Measurements from ENCODE around the gene SYNDIG1.

SYNDIG1 gene

DNA sequence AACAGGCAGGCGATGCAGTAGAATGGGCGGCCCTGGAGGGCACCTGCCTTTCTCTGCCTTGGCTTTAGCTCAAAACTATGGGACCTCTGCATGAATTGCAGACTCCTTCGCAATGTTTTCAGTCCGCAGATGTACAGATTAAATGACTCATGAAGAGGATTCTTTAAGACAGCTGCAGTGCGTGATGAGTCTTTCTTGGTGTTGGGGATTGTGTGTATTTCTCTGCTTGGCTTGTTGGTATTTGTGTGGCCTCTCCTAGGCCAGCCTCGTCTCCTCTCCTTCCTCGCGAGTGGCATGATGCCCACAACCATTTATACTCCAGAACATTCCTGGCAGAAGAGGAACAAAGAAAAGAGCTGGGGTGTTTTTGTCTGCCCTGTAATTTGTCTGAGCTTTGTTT lies 110.6 kb downstream of the SYNDIG1 start:
- Mint-ChIP-seq H3K9me3 (no peaks in the 10 kb centered on the region), H3K27ac (no peak overlapping the region), H3K4me1 (ENCODE audit: low read depth) (no peaks in the 10 kb centered on the region), H3K27me3 (no peaks in the 10 kb centered on the region), H3K36me3 (ENCODE audit: low read depth) (no peaks in the 10 kb centered on the region), H3K4me3 (no peak overlapping the region)
- no peak for DNase-seq

DNA sequence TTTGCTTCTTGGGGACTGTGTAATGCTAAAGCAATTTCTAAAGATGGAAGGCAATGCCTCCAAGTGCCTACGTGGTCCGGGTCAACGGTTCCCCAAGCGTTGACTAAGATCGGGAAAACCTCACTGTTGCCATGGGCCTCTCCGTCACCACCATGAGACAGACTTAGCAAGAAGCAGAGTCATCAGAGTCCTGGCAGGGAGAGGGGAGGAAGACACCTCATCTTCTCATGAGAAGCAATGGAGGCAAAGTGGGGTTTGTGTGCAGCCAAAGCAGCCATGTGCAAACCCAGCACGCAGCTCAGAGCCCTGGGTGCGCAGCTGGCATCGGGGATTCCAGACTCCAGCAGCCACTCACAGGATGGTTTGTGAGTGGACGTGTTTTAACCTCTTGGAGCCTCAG lies 111.4 kb downstream of the SYNDIG1 start:
- Mint-ChIP-seq H3K27ac (no peak overlapping the region), H3K27me3 (peaks cover under 1% of the 10 kb centered on the region), H3K9me3 (no peaks in the 10 kb centered on the region), H3K4me3 (no peak overlapping the region), H3K36me3 (ENCODE audit: low read depth) (no peaks in the 10 kb centered on the region), H3K4me1 (ENCODE audit: low read depth) (no peaks in the 10 kb centered on the region)
- no peak for DNase-seq

GRCh38 chr20:24581443-24582170 lies 112.2 kb downstream of the SYNDIG1 start:
- no peak overlapping the region for H3K27ac Mint-ChIP-seq
- no peaks in the 10 kb centered on the region for H3K9me3 Mint-ChIP-seq
- no peak for DNase-seq
- no peaks in the 10 kb centered on the region for H3K36me3 Mint-ChIP-seq (ENCODE audit: low read depth)
- H3K4me1 Mint-ChIP-seq (ENCODE audit: low read depth) = no peaks in the 10 kb centered on the region
- H3K4me3 Mint-ChIP-seq = no peak overlapping the region
- peaks cover 3% of the 10 kb centered on the region for H3K27me3 Mint-ChIP-seq

GRCh38 chr20:24582373-24583168 lies 113.1 kb downstream of the SYNDIG1 start:
- no peak overlapping the region for H3K4me3 Mint-ChIP-seq
- no peak for DNase-seq

DNA sequence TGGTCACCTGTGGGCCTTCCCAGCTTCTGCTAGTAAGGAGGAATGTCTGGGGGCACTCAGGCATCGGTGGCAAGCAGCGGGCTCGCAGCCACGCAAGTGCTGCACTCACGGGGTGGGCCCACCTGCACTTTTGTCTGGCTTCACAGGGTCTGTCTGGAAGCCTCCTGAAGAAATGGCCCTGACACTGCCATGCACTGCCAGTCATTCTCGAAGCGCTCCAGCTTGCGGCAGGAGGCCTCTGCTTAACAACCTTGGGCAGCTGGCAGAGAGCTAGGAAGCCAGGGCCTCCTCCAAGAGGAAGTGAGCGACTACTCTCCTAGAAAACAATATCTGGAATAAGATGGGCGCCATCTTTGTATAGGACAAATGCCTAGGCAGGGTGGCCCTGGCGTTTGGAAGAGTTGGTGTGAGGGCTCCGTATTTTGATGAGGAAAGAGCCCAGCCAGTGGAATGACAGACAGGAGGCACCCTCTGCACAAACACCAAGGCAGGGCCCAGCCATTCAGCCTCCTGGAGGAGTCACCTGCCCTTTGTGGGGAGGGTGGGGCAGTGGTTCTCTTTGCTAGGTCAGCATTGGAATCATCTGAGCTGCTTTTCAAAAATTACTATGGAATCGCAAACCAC lies 113.9 kb downstream of the SYNDIG1 start:
- Mint-ChIP-seq H3K27ac (no peak overlapping the region), H3K4me3 (no peak overlapping the region), H3K9me3 (no peaks in the 10 kb centered on the region), H3K27me3 (peaks cover 8% of the 10 kb centered on the region), H3K4me1 (ENCODE audit: low read depth) (no peaks in the 10 kb centered on the region), H3K36me3 (ENCODE audit: low read depth) (no peaks in the 10 kb centered on the region)
- DNase-seq = no peak

More at GRCh38 chr20:24582373-24583168, 113.1 kb downstream of the SYNDIG1 start:
- H3K27ac Mint-ChIP-seq = no peak overlapping the region
- no peaks in the 10 kb centered on the region for H3K4me1 Mint-ChIP-seq (ENCODE audit: low read depth)
- H3K36me3 Mint-ChIP-seq (ENCODE audit: low read depth) = no peaks in the 10 kb centered on the region
- no peaks in the 10 kb centered on the region for H3K9me3 Mint-ChIP-seq
- peaks cover 3% of the 10 kb centered on the region for H3K27me3 Mint-ChIP-seq

- DNase-seq = no peak
- Mint-ChIP-seq H3K36me3 (ENCODE audit: low read depth) (no peaks in the 10 kb centered on the region), H3K27me3 (peaks cover 8% of the 10 kb centered on the region), H3K4me3 (no peak overlapping the region), H3K9me3 (no peaks in the 10 kb centered on the region), H3K27ac (no peak overlapping the region), H3K4me1 (ENCODE audit: low read depth) (no peaks in the 10 kb centered on the region)
These were observed 114.6 kb downstream of the SYNDIG1 start for GRCh38 chr20:24584078-24584477.

DNA sequence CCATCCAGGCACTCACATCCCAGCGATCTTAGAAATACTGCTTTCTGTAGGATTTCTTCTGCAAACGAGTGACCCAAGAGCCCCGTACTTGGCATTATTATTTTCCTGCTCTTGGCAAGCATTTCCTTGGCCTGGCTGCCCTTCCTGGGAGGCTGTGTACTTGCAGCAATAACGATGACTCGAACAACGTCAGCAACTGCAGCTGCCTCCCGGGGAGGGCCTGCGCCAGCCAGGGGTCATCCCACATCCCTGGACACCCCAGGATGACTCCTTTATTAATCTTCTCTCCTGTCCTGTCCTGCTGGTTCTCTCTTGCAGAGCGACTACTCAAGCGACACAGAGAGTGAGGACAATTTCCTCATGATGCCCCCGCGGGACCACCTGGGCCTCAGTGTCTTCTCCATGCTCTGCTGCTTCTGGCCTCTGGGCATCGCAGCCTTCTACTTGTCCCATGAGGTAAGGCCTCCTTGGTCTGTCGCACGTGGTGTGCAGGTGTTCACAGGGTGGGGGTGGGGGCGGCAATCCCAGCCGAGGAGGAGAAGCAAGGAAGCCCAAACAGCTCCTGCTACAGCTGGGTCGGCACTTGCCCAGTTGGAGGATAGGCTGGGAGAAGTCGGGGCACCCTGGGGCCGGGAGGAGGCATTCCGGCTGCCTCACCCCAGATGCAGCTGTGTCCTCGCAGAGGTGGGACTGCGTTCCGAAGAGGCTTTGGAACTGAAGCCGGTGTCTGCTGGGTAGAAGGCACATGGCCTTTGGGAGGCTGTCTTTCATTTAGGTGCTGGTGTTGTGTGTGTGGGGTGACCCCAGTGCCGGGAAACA lies 115.3 kb downstream of the SYNDIG1 start:
- Mint-ChIP-seq H3K27me3 (peaks cover 8% of the 10 kb centered on the region), H3K27ac (no peak overlapping the region), H3K4me3 (no peak overlapping the region), H3K4me1 (ENCODE audit: low read depth) (no peaks in the 10 kb centered on the region), H3K9me3 (no peaks in the 10 kb centered on the region), H3K36me3 (ENCODE audit: low read depth) (no peaks in the 10 kb centered on the region)
- DNase-seq = no peak

GRCh38 chr20:24585796-24586522 lies 116.5 kb downstream of the SYNDIG1 start:
- no peak overlapping the region for H3K4me3 Mint-ChIP-seq
- H3K36me3 Mint-ChIP-seq (ENCODE audit: low read depth) = no peaks in the 10 kb centered on the region
- no peaks in the 10 kb centered on the region for H3K9me3 Mint-ChIP-seq
- no peaks in the 10 kb centered on the region for H3K4me1 Mint-ChIP-seq (ENCODE audit: low read depth)
- H3K27me3 Mint-ChIP-seq = peaks cover 8% of the 10 kb centered on the region
- H3K27ac Mint-ChIP-seq = no peak overlapping the region
- DNase-seq = no peak

GRCh38 chr20:24586523-24586840 lies 117.1 kb downstream of the SYNDIG1 start:
- Mint-ChIP-seq H3K4me3 (no peak overlapping the region), H3K27ac (no peak overlapping the region), H3K9me3 (no peaks in the 10 kb centered on the region), H3K4me1 (ENCODE audit: low read depth) (no peaks in the 10 kb centered on the region), H3K36me3 (ENCODE audit: low read depth) (no peaks in the 10 kb centered on the region), H3K27me3 (peaks cover 8% of the 10 kb centered on the region)
- no peak for DNase-seq

DNA sequence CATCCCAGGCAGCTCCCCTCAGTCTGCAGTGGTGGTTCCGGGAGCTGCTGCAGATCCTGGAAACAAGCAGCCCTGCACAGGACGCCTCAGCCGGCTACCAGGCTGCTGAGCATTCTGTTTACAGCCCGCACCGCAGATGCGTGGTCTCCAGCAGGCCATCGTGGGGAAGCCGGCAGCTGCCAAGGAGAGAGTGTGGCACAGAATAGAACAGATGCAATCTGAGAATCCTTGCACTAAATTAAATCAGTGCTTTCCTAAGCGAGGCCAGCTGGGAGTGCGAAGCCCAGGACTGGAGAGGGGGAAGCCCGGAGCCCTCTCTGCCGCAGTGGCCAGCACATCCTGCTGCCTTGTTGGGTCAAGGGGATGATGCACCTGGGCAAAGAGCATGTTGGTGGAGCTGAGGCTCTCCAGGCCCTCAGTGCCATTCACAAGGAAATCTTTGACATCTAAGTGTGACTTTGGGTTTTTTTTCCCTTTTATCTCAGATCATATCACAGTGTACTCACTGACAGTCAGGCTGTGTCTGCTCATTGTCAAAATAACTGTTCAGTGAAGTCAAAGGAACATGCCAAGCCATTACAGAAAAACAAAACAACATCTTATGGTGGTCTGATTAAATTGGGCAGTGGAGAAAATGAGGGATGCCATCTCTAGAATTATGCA lies 118.1 kb downstream of the SYNDIG1 start:
- no peak for DNase-seq
- no peaks in the 10 kb centered on the region for H3K9me3 Mint-ChIP-seq
- H3K4me3 Mint-ChIP-seq = no peak overlapping the region
- no peaks in the 10 kb centered on the region for H3K4me1 Mint-ChIP-seq (ENCODE audit: low read depth)
- peaks cover 8% of the 10 kb centered on the region for H3K27me3 Mint-ChIP-seq
- H3K36me3 Mint-ChIP-seq (ENCODE audit: low read depth) = no peaks in the 10 kb centered on the region
- no peak overlapping the region for H3K27ac Mint-ChIP-seq

GRCh38 chr20:24588047-24588635 lies 118.7 kb downstream of the SYNDIG1 start:
- DNase-seq = no peak
- peaks cover 8% of the 10 kb centered on the region for H3K27me3 Mint-ChIP-seq
- H3K9me3 Mint-ChIP-seq = no peaks in the 10 kb centered on the region
- no peak overlapping the region for H3K27ac Mint-ChIP-seq
- H3K4me3 Mint-ChIP-seq = no peak overlapping the region
- H3K36me3 Mint-ChIP-seq (ENCODE audit: low read depth) = no peaks in the 10 kb centered on the region
- H3K4me1 Mint-ChIP-seq (ENCODE audit: low read depth) = no peaks in the 10 kb centered on the region

DNA sequence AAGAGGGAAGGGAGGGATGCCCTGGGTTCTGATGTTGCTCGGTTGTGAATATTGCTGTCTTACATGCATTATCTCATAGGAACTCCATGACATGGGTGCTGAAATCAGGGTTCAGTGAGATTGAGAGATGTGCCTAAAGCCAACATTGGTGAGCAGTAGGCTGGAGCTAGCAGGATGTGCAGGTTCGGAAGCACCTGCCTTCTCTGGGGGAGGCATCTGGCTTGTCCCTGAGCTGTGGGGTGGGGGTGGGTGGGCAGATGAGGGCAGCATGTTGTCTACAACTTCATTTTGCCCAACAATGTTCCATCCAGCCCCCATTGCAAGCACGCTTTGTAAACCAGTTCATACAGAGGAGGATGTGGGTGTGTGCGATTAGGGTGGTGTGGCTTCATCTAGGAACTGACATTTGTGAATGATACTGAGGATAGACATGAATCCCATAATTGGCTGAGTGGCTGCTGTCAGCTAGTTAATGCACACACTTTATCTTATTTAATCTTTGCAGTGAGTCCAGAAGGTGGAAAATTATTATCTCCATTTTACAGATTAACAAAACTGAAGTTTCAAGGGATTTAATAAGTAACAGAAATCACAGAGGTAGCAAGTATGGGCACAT lies 119.4 kb downstream of the SYNDIG1 start:
- H3K27me3 Mint-ChIP-seq = peaks cover 8% of the 10 kb centered on the region
- H3K4me3 Mint-ChIP-seq = no peak overlapping the region
- no peaks in the 10 kb centered on the region for H3K9me3 Mint-ChIP-seq
- H3K27ac Mint-ChIP-seq = no peak overlapping the region
- no peaks in the 10 kb centered on the region for H3K36me3 Mint-ChIP-seq (ENCODE audit: low read depth)
- no peaks in the 10 kb centered on the region for H3K4me1 Mint-ChIP-seq (ENCODE audit: low read depth)
- DNase-seq = no peak

- no peaks in the 10 kb centered on the region for H3K36me3 Mint-ChIP-seq (ENCODE audit: low read depth)
- no peaks in the 10 kb centered on the region for H3K4me1 Mint-ChIP-seq (ENCODE audit: low read depth)
- H3K9me3 Mint-ChIP-seq = no peaks in the 10 kb centered on the region
- H3K4me3 Mint-ChIP-seq = no peak overlapping the region
- peaks cover 8% of the 10 kb centered on the region for H3K27me3 Mint-ChIP-seq
- no peak overlapping the region for H3K27ac Mint-ChIP-seq
- no peak for DNase-seq
These were observed 120.0 kb downstream of the SYNDIG1 start for GRCh38 chr20:24589381-24589780.

Measured in activated T-cell treated with anti-CD3 and anti-CD28 coated beads, Interleukin-2, amount 50 U/mL, for 24 hours (primary cell).